Measurements from ENCODE around the gene MMP23B. TPM values are rescaled to one million over a fixed set of nuclear protein-coding genes. Genes with fewer than 3 reads are reported as not detected.
"Not testable (repeated sequence)": the region's sequence is repeated elsewhere in the genome, so short reads cannot be mapped to it uniquely, and the experiment has no call there.

MMP23B gene
- total and polyA plus RNA-seq, 10 of the 15 experiments (the other 5 are each of a cell fraction or from before 2014, with no cell fraction given), result 0.25 to 0.76 (median 0.34) TPM; not detected in 4

DNA sequence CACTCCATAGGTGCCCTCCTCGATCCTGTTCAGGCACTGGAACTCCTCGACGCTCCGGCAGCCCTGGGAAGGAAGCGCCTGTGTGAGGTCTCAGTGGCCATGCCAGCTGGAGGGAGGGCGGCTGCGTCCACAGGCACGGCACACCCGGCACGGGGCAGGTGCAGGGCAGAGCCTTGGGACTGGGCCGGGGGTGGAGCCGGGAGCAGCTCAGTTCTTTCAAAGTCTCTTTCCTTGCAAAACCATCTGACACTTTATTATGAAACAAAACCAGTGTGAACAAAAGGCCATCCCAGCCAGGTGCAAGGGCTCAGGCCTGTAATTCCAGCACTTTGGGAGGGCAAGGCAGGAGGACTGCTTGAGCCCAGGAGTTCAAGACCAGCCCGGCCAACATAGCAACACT lies 6.6 kb downstream of the MMP23B start:
- DNase-seq (ENCODE audit: low read depth, low spot score); ATAC-seq; intact Hi-C loops (cut with micrococcal nuclease; ENCODE audit: unreplicated experiment); H4K20me1 ChIP-seq (ENCODE audit: control insufficient read depth, insufficient read depth); H3K27me3 ChIP-seq (replicated peaks in 1 of 2; ENCODE audit: control insufficient read depth in 2 of 2, insufficient read depth in 2 of 2, low read length in 1 of 2); H2AFZ ChIP-seq (ENCODE audit: control insufficient read depth, low read depth, low read length); SMC1A ChIA-PET (ENCODE audit: uncharacterized antibody, unreplicated experiment); in situ Hi-C loops (cut with MboI); H3K4me2 ChIP-seq (ENCODE audit: control insufficient read depth, insufficient read depth); H3K79me2 ChIP-seq (ENCODE audit: control insufficient read depth, insufficient read depth, low read length); H3K36me3 ChIP-seq (ENCODE audit: control insufficient read depth in 2 of 2, insufficient read depth in 2 of 2, low read length in 1 of 2); CTCF ChIA-PET; H3K9me3 ChIP-seq (replicated peaks; ENCODE audit: control insufficient read depth, insufficient read depth, low read length); RAD21 ChIA-PET (ENCODE audit: unreplicated experiment); H3K4me1 ChIP-seq (ENCODE audit: control insufficient read depth, insufficient read depth, low read length); BruUV-seq (replicated peaks); H3K27ac ChIP-seq (ENCODE audit: control insufficient read depth, insufficient read depth); FAIRE-seq; H3K9ac ChIP-seq (ENCODE audit: control insufficient read depth, insufficient read depth, low read length); H3K4me3 ChIP-seq: not testable (repeated sequence)
- POLR2A ChIA-PET, result interaction anchor here (0.7 kb wide), 1 partner anchor 15 kb away, joined by 5 read pairs; no protein-coding TSS in a partner anchor
- 95% methylated on average over 8 of the region's 13 CpGs for WGBS (ENCODE audit: insufficient coverage, insufficient replicate concordance, low lambda C conversion rate, missing lambda C conversion rate)

DNA sequence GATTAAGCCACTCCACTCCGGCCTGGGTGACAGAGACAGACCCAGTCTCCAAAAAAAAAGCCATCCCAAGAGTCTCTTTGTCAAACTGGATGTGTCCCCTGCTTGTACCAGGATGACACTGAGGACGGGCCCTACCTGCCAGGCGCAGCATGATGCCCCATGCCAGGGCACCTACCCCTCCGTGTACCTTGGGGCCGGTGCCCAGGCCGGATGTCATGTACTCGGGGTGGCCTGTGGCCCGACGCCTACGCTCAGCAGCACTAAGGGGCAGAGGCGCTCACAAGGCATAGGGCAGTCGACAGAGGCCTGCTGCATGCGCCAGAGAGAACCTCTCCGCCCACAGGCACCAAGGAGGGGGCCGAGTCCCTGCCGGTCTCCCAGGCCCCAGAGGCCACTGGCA lies 7.4 kb downstream of the MMP23B start:
- DNase-seq (ENCODE audit: low read depth, low spot score); H3K4me3 ChIP-seq; in situ Hi-C loops (cut with MboI); RAD21 ChIA-PET (ENCODE audit: unreplicated experiment); CTCF ChIA-PET; H3K27me3 ChIP-seq (replicated peaks in 1 of 2; ENCODE audit: control insufficient read depth in 2 of 2, insufficient read depth in 2 of 2, low read length in 1 of 2); H3K4me1 ChIP-seq (ENCODE audit: control insufficient read depth, insufficient read depth, low read length); H3K9me3 ChIP-seq (replicated peaks; ENCODE audit: control insufficient read depth, insufficient read depth, low read length); FAIRE-seq; H3K36me3 ChIP-seq (ENCODE audit: control insufficient read depth in 2 of 2, insufficient read depth in 2 of 2, low read length in 1 of 2); H3K4me2 ChIP-seq (ENCODE audit: control insufficient read depth, insufficient read depth); H2AFZ ChIP-seq (ENCODE audit: control insufficient read depth, low read depth, low read length); H3K9ac ChIP-seq (ENCODE audit: control insufficient read depth, insufficient read depth, low read length); intact Hi-C loops (cut with micrococcal nuclease; ENCODE audit: unreplicated experiment); ATAC-seq; SMC1A ChIA-PET (ENCODE audit: uncharacterized antibody, unreplicated experiment); BruUV-seq (replicated peaks); H3K79me2 ChIP-seq (ENCODE audit: control insufficient read depth, insufficient read depth, low read length); H3K27ac ChIP-seq (ENCODE audit: control insufficient read depth, insufficient read depth); H4K20me1 ChIP-seq (ENCODE audit: control insufficient read depth, insufficient read depth): not testable (repeated sequence)
- WGBS (ENCODE audit: insufficient coverage, insufficient replicate concordance, low lambda C conversion rate, missing lambda C conversion rate), result 100% methylated on average over 12 of the region's 16 CpGs
- POLR2A ChIA-PET, result interaction anchor here (0.7 kb wide), 1 partner anchor 14 kb away, joined by 5 read pairs; no protein-coding TSS in a partner anchor

DNA sequence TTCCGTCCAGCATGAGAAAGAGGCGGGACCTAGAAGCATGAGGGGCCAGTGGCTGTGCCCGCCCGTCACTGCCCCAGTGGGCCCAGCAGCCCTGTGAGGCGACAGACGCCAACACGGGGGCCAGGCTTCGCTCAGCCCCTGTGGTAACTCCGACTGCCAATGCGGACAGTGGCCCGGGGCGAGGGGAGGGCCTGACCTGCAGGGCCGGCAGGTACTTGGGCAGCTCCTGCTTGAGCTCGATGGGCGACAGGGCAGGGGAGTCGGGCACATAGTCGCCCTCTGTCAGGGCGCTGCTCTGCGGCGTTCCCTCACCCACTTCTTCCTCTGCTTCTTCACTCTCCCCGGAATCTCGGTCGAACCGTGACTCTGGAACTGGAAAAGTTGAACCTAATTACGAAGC lies 8.1 kb downstream of the MMP23B start:
- H2AFZ ChIP-seq (ENCODE audit: control insufficient read depth, low read depth, low read length), result not testable (repeated sequence)

DNA sequence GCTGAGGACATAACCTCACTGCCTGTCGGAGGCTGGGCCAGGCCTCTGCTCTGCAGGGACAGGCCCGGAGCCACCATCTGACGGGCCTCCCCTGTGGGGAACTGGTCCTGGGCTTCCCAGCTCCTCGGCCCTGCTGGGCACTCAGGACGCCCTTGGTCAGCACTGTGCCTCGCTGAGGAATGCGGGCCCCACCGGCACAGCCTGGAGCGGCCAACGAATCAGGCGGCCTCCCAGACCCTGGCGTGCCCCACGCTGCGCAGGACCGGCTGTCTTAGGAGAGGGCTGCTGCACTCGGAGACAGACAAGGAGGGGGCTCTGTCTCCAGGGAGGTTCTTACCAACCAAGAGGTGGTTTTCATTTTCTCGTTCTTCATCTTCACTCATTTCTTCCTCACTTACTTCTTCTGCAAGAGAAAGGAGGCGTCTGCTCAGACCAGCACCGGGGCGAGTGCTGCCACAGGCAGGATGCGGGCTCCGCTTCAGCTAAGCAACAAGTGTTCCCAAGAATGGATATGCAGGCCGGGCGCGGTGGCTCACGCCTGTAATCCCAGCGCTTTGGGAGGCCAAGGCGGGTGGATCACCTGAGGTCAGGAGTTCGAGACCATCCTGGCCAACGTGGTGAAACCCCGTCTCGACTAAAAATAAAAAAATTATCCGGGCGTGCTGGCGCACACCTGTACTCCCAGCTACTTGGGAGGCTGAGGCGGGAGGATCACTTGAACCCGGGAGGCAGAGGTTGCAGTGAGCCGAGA lies 8.9 kb downstream of the MMP23B start:
- intact Hi-C loops (cut with micrococcal nuclease; ENCODE audit: unreplicated experiment); H3K36me3 ChIP-seq (ENCODE audit: control insufficient read depth in 2 of 2, insufficient read depth in 2 of 2, low read length in 1 of 2); H3K4me1 ChIP-seq (ENCODE audit: control insufficient read depth, insufficient read depth, low read length); FAIRE-seq; in situ Hi-C loops (cut with MboI); H3K27me3 ChIP-seq (replicated peaks in 1 of 2; ENCODE audit: control insufficient read depth in 2 of 2, insufficient read depth in 2 of 2, low read length in 1 of 2); H3K4me2 ChIP-seq (ENCODE audit: control insufficient read depth, insufficient read depth); DNase-seq (ENCODE audit: low read depth, low spot score); H4K20me1 ChIP-seq (ENCODE audit: control insufficient read depth, insufficient read depth); H3K9me3 ChIP-seq (replicated peaks; ENCODE audit: control insufficient read depth, insufficient read depth, low read length); H3K27ac ChIP-seq (ENCODE audit: control insufficient read depth, insufficient read depth); H3K9ac ChIP-seq (ENCODE audit: control insufficient read depth, insufficient read depth, low read length); POLR2A ChIA-PET; SMC1A ChIA-PET (ENCODE audit: uncharacterized antibody, unreplicated experiment); H3K79me2 ChIP-seq (ENCODE audit: control insufficient read depth, insufficient read depth, low read length); BruUV-seq (replicated peaks); ATAC-seq; H3K4me3 ChIP-seq; RAD21 ChIA-PET (ENCODE audit: unreplicated experiment); CTCF ChIA-PET; H2AFZ ChIP-seq (ENCODE audit: control insufficient read depth, low read depth, low read length): not testable (repeated sequence)
- 96% methylated on average over 20 of the region's 38 CpGs for WGBS (ENCODE audit: insufficient coverage, insufficient replicate concordance, low lambda C conversion rate, missing lambda C conversion rate)

More for the DNA sequence above, 8.1 kb downstream of the MMP23B start:
- WGBS (ENCODE audit: insufficient coverage, insufficient replicate concordance, low lambda C conversion rate, missing lambda C conversion rate), result 95% methylated on average over 6 of the region's 25 CpGs
- H3K79me2 ChIP-seq (ENCODE audit: control insufficient read depth, insufficient read depth, low read length); H3K4me3 ChIP-seq; H3K27me3 ChIP-seq (replicated peaks in 1 of 2; ENCODE audit: control insufficient read depth in 2 of 2, insufficient read depth in 2 of 2, low read length in 1 of 2); DNase-seq (ENCODE audit: low read depth, low spot score); CTCF ChIA-PET; BruUV-seq (replicated peaks); intact Hi-C loops (cut with micrococcal nuclease; ENCODE audit: unreplicated experiment); SMC1A ChIA-PET (ENCODE audit: uncharacterized antibody, unreplicated experiment); H3K9ac ChIP-seq (ENCODE audit: control insufficient read depth, insufficient read depth, low read length); H3K9me3 ChIP-seq (replicated peaks; ENCODE audit: control insufficient read depth, insufficient read depth, low read length); H3K4me2 ChIP-seq (ENCODE audit: control insufficient read depth, insufficient read depth); H3K27ac ChIP-seq (ENCODE audit: control insufficient read depth, insufficient read depth); POLR2A ChIA-PET; H3K4me1 ChIP-seq (ENCODE audit: control insufficient read depth, insufficient read depth, low read length); H4K20me1 ChIP-seq (ENCODE audit: control insufficient read depth, insufficient read depth); in situ Hi-C loops (cut with MboI); ATAC-seq; H3K36me3 ChIP-seq (ENCODE audit: control insufficient read depth in 2 of 2, insufficient read depth in 2 of 2, low read length in 1 of 2); RAD21 ChIA-PET (ENCODE audit: unreplicated experiment); FAIRE-seq: not testable (repeated sequence)

Measured in GM12878 (cell line).